ENCODE measurements around the gene SP2. TPM values are rescaled to one million over a fixed set of nuclear protein-coding genes. Genes with fewer than 3 reads are reported as not detected.

SP2 gene
- total and polyA plus RNA-seq, 2 of the 13 experiments (the other 11 are each of a cell fraction or from before 2014, with no cell fraction given), result 1.4 to 4.8 TPM

- in situ Hi-C loops (cut with HindIII; ENCODE audit: extremely low pct_ligation_motif_present, low pct_unique_long_range_greater_than_20kb), result no loop called here
- H2AFZ ChIP-seq (ENCODE audit: low read length), result no peak overlapping the region
- intact Hi-C loops (cut with micrococcal nuclease; ENCODE audit: unreplicated experiment), result no loop called here
- no peak overlapping the region for H3K27ac ChIP-seq (ENCODE audit: extremely low read length, insufficient read depth, low read length)
- no peaks in the 10 kb centered on the region for H3K9me3 ChIP-seq (ENCODE audit: low read length)
- H3K79me2 ChIP-seq (ENCODE audit: insufficient read depth, low read length), result no peaks in the 10 kb centered on the region
- 30% methylated on average over 8 of the region's 8 CpGs for WGBS (ENCODE audit: low lambda C conversion rate)
- POLR2A ChIA-PET, result interaction anchor here (1.1 to 15.1 kb wide), 4 partner anchors 9 to 65 kb away, joined by 3 to 267 read pairs (median 16); partner anchors contain the start of genes CDK5RAP3 and PNPO
- H3K4me2 ChIP-seq (ENCODE audit: low read depth, low read length), result peak overlapping the region; percentile 39
- H3K9ac ChIP-seq (ENCODE audit: insufficient read depth, low read depth, low read length), result no peak overlapping the region
- CTCF ChIA-PET (ENCODE audit: low intra/inter-chr PET ratio, low total read pairs), result no interaction called here
- H3K36me3 ChIP-seq (replicated peaks in 1 of 2; ENCODE audit: control insufficient read depth in 1 of 2, insufficient read depth in 2 of 2, low read length in 2 of 2), result no peaks in the 10 kb centered on the region
- H3K4me1 ChIP-seq (ENCODE audit: insufficient read depth, low read length), result peaks cover 63% of the 10 kb centered on the region
- FAIRE-seq (no peak), ATAC-seq (no peak), DNase-seq (ENCODE audit: low spot score) (no peak)
- BruUV-seq (replicated peaks), result no TSS peak
- H3K27me3 ChIP-seq (ENCODE audit: control insufficient read depth in 1 of 2, insufficient read depth in 2 of 2, low read length in 2 of 2), result peaks cover 0 to 2% of the 10 kb centered on the region in 2 experiments; a peak in 4 of 5 replicates
- H3K4me3 ChIP-seq (replicated peaks in 1 of 3; ENCODE audit: insufficient read depth in 1 of 3, low read depth in 2 of 3, low read length in 3 of 3), result no peak overlapping the region
- no peaks in the 10 kb centered on the region for H4K20me1 ChIP-seq (ENCODE audit: insufficient read depth, low read length)
- TF ChIP-seq ZBTB39 (CRISPR knock-in tag; IDR thresholded peaks at IDR 0.05) (no peak), ZNF746 (CRISPR knock-in tag; IDR thresholded peaks at IDR 0.05) (no peak), ZKSCAN5 (CRISPR knock-in tag; IDR thresholded peaks at IDR 0.05) (no peak), ATF3 (CRISPR knock-in tag; IDR thresholded peaks at IDR 0.05) (no peak), ZNF34 (CRISPR knock-in tag; IDR thresholded peaks at IDR 0.05; ENCODE audit: borderline replicate concordance) (no peak), TAF15 (IDR thresholded peaks at IDR 0.05; ENCODE audit: low read depth, low read length, poor library complexity, severe bottlenecking) (no peak), CAMTA2 (CRISPR knock-in tag; IDR thresholded peaks at IDR 0.05; ENCODE audit: borderline replicate concordance) (no peak), ZFP37 (CRISPR knock-in tag; IDR thresholded peaks at IDR 0.05; ENCODE audit: borderline replicate concordance) (no peak), BRF2 (CRISPR knock-in tag; IDR thresholded peaks at IDR 0.05) (no peak), ZNF788 (CRISPR knock-in tag; IDR thresholded peaks at IDR 0.05; ENCODE audit: borderline replicate concordance) (no peak), ZNF687 (CRISPR knock-in tag; IDR thresholded peaks at IDR 0.05) (peak; percentile 23; the same call in 1 of the 2 replicates)
These were observed 64.0 kb downstream of the SP2 start for GRCh38 chr17:47959825-47960655.

Measured in HepG2 (cell line).